H1 (cell line): ENCODE data around the gene NQO2. TPM values are rescaled to one million over a fixed set of nuclear protein-coding genes. Genes with fewer than 3 reads are reported as not detected.

Experiments
- CTCF ChIA-PET: fragments of 300-600 bp; sonication (Branson Sonifier 250); formaldehyde crosslinking; loops from one replicate; lab custom pipeline; 2021; ENCODE audit not compliant: partially characterized antibody; lab: Charles Lee
- POLR2A ChIA-PET: fragments of 300-600 bp; sonication (Branson Sonifier 250); formaldehyde crosslinking; loops from one replicate; lab custom pipeline; 2021; ENCODE audit warnings: inconsistent platforms; ENCODE audit not compliant: partially characterized antibody; lab: Charles Lee
- DNase-seq, 2 experiments: peaks; one replicate each; pipeline versions ENCODE4 v3.0.0 to v3.0.0-alpha.2; 2010 to 2022; ENCODE audit warnings: low spot score in 2 of 2, low read depth in 1 of 2, mixed read lengths in 1 of 2
- FAIRE-seq: peaks from 2 replicates; lab custom pipeline; 2011; peaks lifted over from hg19 to GRCh38; lab: Jason Lieb, UNC
- H2AFZ ChIP-seq: 2 replicates; pipeline ENCODE4 v1.8.1; 2012; ENCODE audit warnings: low read length, inconsistent platforms
- H2AK5ac ChIP-seq: 2 replicates; pipeline ENCODE4 v1.6.1; 2013; ENCODE audit warnings: low read depth, low read length
- H2BK120ac ChIP-seq: replicated peaks from 2 replicates; pipeline ENCODE3; 2013; ENCODE audit warnings: low read depth, low read length, inconsistent platforms
- H2BK12ac ChIP-seq: 2 replicates; pipeline ENCODE4 v1.6.1; 2013; ENCODE audit warnings: low read depth, low read length
- H2BK15ac ChIP-seq: 2 replicates; pipeline ENCODE4 v1.6.1; 2013; ENCODE audit warnings: low read length
- H2BK20ac ChIP-seq: 2 replicates; pipeline ENCODE4 v1.6.1; 2013; ENCODE audit warnings: low read length
- H2BK5ac ChIP-seq: 2 replicates; pipeline ENCODE4 v1.6.1; 2013; ENCODE audit warnings: low read depth, low read length
- H3K14ac ChIP-seq: 2 replicates; pipeline ENCODE4 v1.6.1; 2013; ENCODE audit warnings: inconsistent platforms; ENCODE audit not compliant: insufficient read length
- H3K18ac ChIP-seq: 2 replicates; pipeline ENCODE4 v1.6.1; 2013; ENCODE audit warnings: low read length; ENCODE audit errors: extremely low read depth
- H3K23ac ChIP-seq: 2 replicates; pipeline ENCODE4 v1.6.1; 2013; ENCODE audit warnings: inconsistent platforms; ENCODE audit not compliant: insufficient read length
- H3K23me2 ChIP-seq: 2 replicates; pipeline ENCODE4 v1.6.1; 2013; ENCODE audit warnings: low read depth, low read length
- H3K27ac ChIP-seq: 2 replicates; pipeline ENCODE4 v1.6.1; 2011; ENCODE audit warnings: low read depth, low read length, inconsistent platforms
- H3K27me3 ChIP-seq, 4 experiments: replicated peaks in 1 of 4; 1 replicate in 1 of 4; 2 replicates in 3 of 4; pipeline versions ENCODE4 v1.6.1 to v1.8.1; 2011 to 2013; ENCODE audit warnings: low read length in 3 of 4, mild to moderate bottlenecking in 3 of 4, inconsistent platforms in 2 of 4, mixed read lengths in 2 of 4, moderate library complexity in 1 of 4; ENCODE audit not compliant: control insufficient read depth in 3 of 4, insufficient read depth in 3 of 4; ENCODE audit errors: extremely low read depth in 1 of 4
- H3K36me3 ChIP-seq, 4 experiments: 2 replicates each; pipeline versions ENCODE4 v1.6.1 to v1.8.1; 2011 to 2013; ENCODE audit warnings: mild to moderate bottlenecking in 4 of 4, low read length in 3 of 4, moderate library complexity in 2 of 4, control low read depth in 1 of 4, inconsistent platforms in 1 of 4; ENCODE audit not compliant: insufficient read depth in 4 of 4, control insufficient read depth in 2 of 4
- H3K4ac ChIP-seq: replicated peaks from 2 replicates; pipeline ENCODE3; 2013; ENCODE audit warnings: low read length, low read depth, mixed read lengths, inconsistent platforms; ENCODE audit not compliant: insufficient read length
- H3K4me1 ChIP-seq, 4 experiments: replicated peaks in 1 of 4; 1 replicate in 1 of 4; 2 replicates in 3 of 4; pipeline versions ENCODE4 v1.6.1 to v1.8.1; 2011 to 2013; ENCODE audit warnings: low read length in 3 of 4, inconsistent platforms in 2 of 4, mixed read lengths in 1 of 4; ENCODE audit not compliant: insufficient read depth in 4 of 4, control insufficient read depth in 3 of 4
- H3K4me2 ChIP-seq, 2 experiments: 2 replicates each; pipeline versions ENCODE4 v1.6.1 to v1.8.1; 2011 to 2013; ENCODE audit warnings: low read depth in 2 of 2, low read length in 2 of 2, control low read depth in 1 of 2, inconsistent platforms in 1 of 2, mild to moderate bottlenecking in 1 of 2; ENCODE audit not compliant: insufficient read depth in 1 of 2
- H3K4me3 ChIP-seq, 4 experiments: fragments of 200-600, 300-600 bp in 1 of 4; sonication (generic), shearing (Covaris generic), sonication (Bioruptor Twin) in 1 of 4; 2 replicates each; pipeline versions ENCODE4 v1.5.1 to v1.8.1; 2011 to 2016; ENCODE audit warnings: low read length in 4 of 4, low read depth in 3 of 4, control low read depth in 2 of 4, inconsistent platforms in 2 of 4, mild to moderate bottlenecking in 2 of 4, mixed read lengths in 1 of 4, moderate library complexity in 1 of 4; ENCODE audit not compliant: insufficient read depth in 2 of 4; ENCODE audit errors: extremely low read depth in 1 of 4
- H3K56ac ChIP-seq: replicated peaks from 2 replicates; pipeline ENCODE3; 2013; ENCODE audit warnings: low read depth, mild to moderate bottlenecking, mixed read lengths, low read length, inconsistent platforms; ENCODE audit not compliant: insufficient read length
- H3K79me1 ChIP-seq: 2 replicates; pipeline ENCODE4 v1.6.1; 2013; ENCODE audit warnings: low read depth, low read length, control low read depth
- H3K79me2 ChIP-seq, 2 experiments: 2 replicates each; pipeline versions ENCODE4 v1.6.1 to v1.8.1; 2012 to 2013; ENCODE audit warnings: low read length in 2 of 2, mild to moderate bottlenecking in 2 of 2, inconsistent platforms in 1 of 2; ENCODE audit not compliant: insufficient read depth in 2 of 2, control insufficient read depth in 1 of 2
- H3K9ac ChIP-seq, 4 experiments: replicated peaks in 1 of 4; 1 replicate in 1 of 4; 2 replicates in 3 of 4; pipeline versions ENCODE4 v1.6.1 to v1.8.1; 2011 to 2013; ENCODE audit warnings: low read depth in 3 of 4, low read length in 3 of 4, control low read depth in 2 of 4, mild to moderate bottlenecking in 2 of 4, moderate library complexity in 2 of 4, inconsistent platforms in 1 of 4; ENCODE audit errors: extremely low read depth in 1 of 4
- H3K9me3 ChIP-seq, 2 experiments: 2 replicates each; pipeline versions ENCODE4 v1.6.1 to v1.8.1; 2012 to 2013; ENCODE audit warnings: mild to moderate bottlenecking in 2 of 2, moderate library complexity in 2 of 2, control low read depth in 1 of 2, inconsistent platforms in 1 of 2, low read depth in 1 of 2, low read length in 1 of 2, mixed read lengths in 1 of 2; ENCODE audit not compliant: insufficient read depth in 2 of 2
- H4K20me1 ChIP-seq, 2 experiments: replicated peaks in 1 of 2; 2 replicates each; pipeline versions ENCODE3 to v1.8.1; 2011 to 2013; ENCODE audit warnings: inconsistent platforms in 2 of 2, low read length in 2 of 2, mild to moderate bottlenecking in 1 of 2; ENCODE audit not compliant: insufficient read depth in 2 of 2, control insufficient read depth in 1 of 2
- H4K5ac ChIP-seq: 2 replicates; pipeline ENCODE4 v1.6.1; 2013; ENCODE audit warnings: low read length, low read depth, mixed read lengths, inconsistent platforms; ENCODE audit not compliant: insufficient read length
- H4K8ac ChIP-seq: 2 replicates; pipeline ENCODE4 v1.8.0; 2013; ENCODE audit warnings: mild to moderate bottlenecking, moderate library complexity, low read length, inconsistent platforms; ENCODE audit not compliant: insufficient read depth; ENCODE audit errors: extremely low read depth
- H4K91ac ChIP-seq: replicated peaks from 2 replicates; pipeline ENCODE3; 2013; ENCODE audit warnings: low read length, mixed read lengths, inconsistent platforms; ENCODE audit not compliant: insufficient read length
- CTCF ChIP-seq, 3 experiments: IDR thresholded peaks; 1 replicate in 2 of 3; 2 replicates in 1 of 3; pipeline versions ENCODE4 v1.5.1 to v1.6.1; 2011; ENCODE audit warnings: low read length in 3 of 3, mild to moderate bottlenecking in 3 of 3, inconsistent platforms in 2 of 3, low read depth in 1 of 3, moderate library complexity in 1 of 3; ENCODE audit not compliant: insufficient read depth in 1 of 3; ENCODE audit errors: control extremely low read depth in 1 of 3
- MAX ChIP-seq: IDR thresholded peaks from 2 replicates; pipeline ENCODE4 v1.6.1; 2012; ENCODE audit warnings: inconsistent platforms
- NANOG ChIP-seq: IDR thresholded peaks from 2 replicates; pipeline ENCODE4 v1.6.1; 2011; ENCODE audit warnings: low read length, low read depth, mild to moderate bottlenecking, inconsistent platforms; ENCODE audit not compliant: insufficient read depth, poor library complexity, severe bottlenecking
- RAD21 ChIP-seq, 2 experiments: IDR thresholded peaks in 1 of 2; conservative IDR thresholded peaks in 1 of 2; 2 replicates each; pipeline ENCODE4 v1.6.1; 2011; ENCODE audit warnings: low read depth in 2 of 2, low read length in 2 of 2, improper control_type of control experiment in 1 of 2, inconsistent platforms in 1 of 2, mild to moderate bottlenecking in 1 of 2, moderate library complexity in 1 of 2
- RXRA ChIP-seq: IDR thresholded peaks from 2 replicates; pipeline ENCODE4 v1.6.1; 2011; ENCODE audit warnings: low read depth, mild to moderate bottlenecking, low read length, moderate library complexity; ENCODE audit not compliant: insufficient read depth
- SIRT6 ChIP-seq: IDR thresholded peaks from one replicate; pipeline ENCODE4 v1.7.1; 2012; ENCODE audit warnings: low read length, inconsistent platforms
- ZNF274 ChIP-seq: IDR thresholded peaks from 2 replicates; pipeline ENCODE4 v1.7.0; 2012; ENCODE audit warnings: low read length, borderline replicate concordance; ENCODE audit errors: extremely low read depth
- WGBS, 2 experiments: shearing (Covaris generic) in 1 of 2; methylation state at CpG; one replicate each; pipeline versions ENCODE4 v1.1.6 to v1.1.7; 2013 to 2015; ENCODE audit warnings: low lambda C conversion rate in 2 of 2, mixed read lengths in 2 of 2, inconsistent platforms in 1 of 2, low coverage in 1 of 2, missing lambda C conversion rate in 1 of 2; ENCODE audit not compliant: insufficient replicate concordance in 2 of 2, insufficient coverage in 1 of 2, insufficient read length in 1 of 2; ENCODE audit errors: extremely low coverage in 1 of 2, missing lambda C conversion rate in 1 of 2; 5-methylcytosine and 5-hydroxymethylcytosine counted together
- polyA plus RNA-seq, 7 experiments: library from polyadenylated mRNA; depleted of rRNA in 3 of 7; stranded (reverse) in 5 of 7; unstranded in 2 of 7; fragments of >200 nt in 5 of 7; fragments of 200-250 nt in 2 of 7; gene quantifications; 1 replicate in 5 of 7; 2 replicates in 1 of 7; 4 replicates in 1 of 7; pipeline versions ENCODE4 v1.2.1 to v1.2.3, GENCODE V29; 2011 to 2013; ENCODE audit warnings: missing spikeins in 2 of 7, mixed read lengths in 2 of 7
- total RNA-seq: library from RNA; stranded (reverse); fragmentation: NEBNext Ultra II Directional; extraction: Animal tissue kit (Norgen Biotek cat#: 25700); gene quantifications from 2 replicates; pipeline ENCODE4 v1.2.1, GENCODE V29; 2021

The NQO2 gene
- total and polyA plus RNA-seq, 2 of the 8 experiments (the other 6 are each of a cell fraction or from before 2014, with no cell fraction given): 135 to 168 TPM

- POLR2A ChIA-PET: interaction anchor here (0.6 kb wide), 1 partner anchor 22 kb away, joined by 3 read pairs; no protein-coding TSS in a partner anchor
Observed at GRCh38 chr6:3031857-3032640, 32.4 kb downstream of the NQO2 start.

More at GRCh38 chr6:3031857-3032640, 32.4 kb downstream of the NQO2 start:
- Histone ChIP-seq H3K23ac (no peak overlapping the region), H3K36me3 (0 out of 8 replicates have a peak, but pooled peaks cover 0 to 3% (median 0%) of the 10 kb centered on the region in 4 experiments), H3K18ac (no peak overlapping the region), H3K4me1 (peaks cover 0 to 4% (median 0%) of the 10 kb centered on the region in 4 experiments; a peak in 2 of 7 replicates), H2AK5ac (no peak overlapping the region), H3K4me3 (no peak overlapping the region), H3K14ac (no peak overlapping the region), H3K4me2 (no peak overlapping the region), H2BK15ac (no peak overlapping the region), H3K56ac (no peak overlapping the region), H3K4ac (no peak overlapping the region), H4K91ac (no peak overlapping the region), H3K79me2 (no peaks in the 10 kb centered on the region), H3K9me3 (peaks cover 0 to 6% of the 10 kb centered on the region in 2 experiments; a peak in 1 of 4 replicates), H3K23me2 (no peaks in the 10 kb centered on the region), H2BK20ac (no peak overlapping the region; the same call in 1 of the 2 replicates), H2BK5ac (no peak overlapping the region), H4K8ac (no peak overlapping the region), H3K27ac (no peak overlapping the region), H4K20me1 (no peaks in the 10 kb centered on the region), H3K27me3 (no peaks in the 10 kb centered on the region), H2BK120ac (no peak overlapping the region), H3K79me1 (no peaks in the 10 kb centered on the region), H2BK12ac (no peak overlapping the region), H2AFZ (no peak overlapping the region), H4K5ac (no peak overlapping the region), H3K9ac (no peak overlapping the region)
- WGBS, 2 experiments: 76% methylated on average over 15 of the region's 15 CpGs; no CpG with 5 or more reads in 1 of the 2 experiments
- TF ChIP-seq RAD21 (IDR thresholded peaks at IDR 0.05 in 1 of 2, conservative IDR thresholded peaks at IDR 0.05 in 1 of 2; ENCODE audit: low read depth in 2 of 2, low read length in 2 of 2) (peak; percentile 44 to 62), SIRT6 (no peak), ZNF274 (no peak), RXRA (no peak), MAX (no peak), CTCF (IDR thresholded peaks at IDR 0.05; ENCODE audit: control extremely low read depth in 1 of 3, insufficient read depth in 1 of 3, low read depth in 1 of 3, low read length in 3 of 3) (peak; percentile 25 to 43 (median 38)), NANOG (no peak)
- DNase-seq: no peak
- CTCF ChIA-PET: interaction anchor here (0.6 to 1.6 kb wide), 7 partner anchors 12 to 294 kb away, joined by 3 to 6 read pairs (median 3); partner anchors contain the start of gene NQO2
- no peak for FAIRE-seq
